ENCODE measurements around the gene ABHD12. TPM values are rescaled to one million over a fixed set of nuclear protein-coding genes. Genes with fewer than 3 reads are reported as not detected.
A peak's percentile ranks its signal among the peaks of the same experiment; 100 is the strongest.

Gene ABHD12
- total and polyA plus RNA-seq, 8 donors, result 44.4 to 73.0 (median 57.5) TPM

GRCh38 chr20:25291432-25292133 is 99.1 kb downstream of the ABHD12 start:
- intact Hi-C loops (cut with DNase I), result loop anchor here in 1 of 3 donors (10.0 kb wide), 1 partner anchor 113 kb away; the partner anchor contains the start of gene GINS1

GRCh38 chr20:25290646-25291431 is 99.8 kb downstream of the ABHD12 start:
- intact Hi-C loops (cut with DNase I), result loop anchor here in 1 of 3 donors (10.0 kb wide), 1 partner anchor 114 kb away; the partner anchor contains the start of gene GINS1
- Histone ChIP-seq H3K36me3 (peaks cover 0 to 32% (median 6%) of the 10 kb centered on the region in 3 donors), H3K4me1 (peaks cover 0 to 9% (median 4%) of the 10 kb centered on the region in 3 donors), H3K9me3 (no peaks in the 10 kb centered on the region), H3K4me3 (no peak overlapping the region), H3K27ac (no peak overlapping the region), H3K27me3 (no peaks in the 10 kb centered on the region)
- FAIRE-seq (no peak), ATAC-seq (no peak), DNase-seq (peak in 2 of 6 donors; percentile 21 to 72)
- no peak for TF ChIP-seq CTCF (IDR thresholded peaks at IDR 0.05)
- 90 to 91% methylated on average over 20 to 22 of the region's 22 CpGs for WGBS, 2 donors

More at GRCh38 chr20:25291432-25292133, 99.1 kb downstream of the ABHD12 start:
- DNase-seq (peak in 2 of 6 donors; percentile 20 to 71), FAIRE-seq (no peak), ATAC-seq (no peak)
- no peak overlapping the region for H3K4me3 ChIP-seq
- peaks cover 0 to 16% (median 8%) of the 10 kb centered on the region in 3 donors for H3K4me1 ChIP-seq
- H3K36me3 ChIP-seq, result peaks cover 0 to 31% (median 6%) of the 10 kb centered on the region in 3 donors
- no peaks in the 10 kb centered on the region for H3K27me3 ChIP-seq
- WGBS, 2 donors, result 83 to 88% methylated on average over 26 of the region's 26 CpGs
- H3K9me3 ChIP-seq, result no peaks in the 10 kb centered on the region
- no peak overlapping the region for H3K27ac ChIP-seq
- TF ChIP-seq CTCF (IDR thresholded peaks at IDR 0.05), result no peak

- peaks cover 0 to under 1% (median 0%) of the 10 kb centered on the region in 3 donors for H3K4me1 ChIP-seq
- DNase-seq, result peak in 2 of 6 donors; percentile 10 to 47
- no peaks in the 10 kb centered on the region for H3K27me3 ChIP-seq
- H3K36me3 ChIP-seq, result peaks cover 0 to 36% (median 6%) of the 10 kb centered on the region in 3 donors
- H3K27ac ChIP-seq, result no peak overlapping the region
- no peak for ATAC-seq
- no peak overlapping the region for H3K4me3 ChIP-seq
- FAIRE-seq, result no peak
- WGBS, 2 donors, result 91 to 94% methylated on average over 24 of the region's 24 CpGs
- TF ChIP-seq CTCF (IDR thresholded peaks at IDR 0.05), result no peak
- no peaks in the 10 kb centered on the region for H3K9me3 ChIP-seq
- intact Hi-C loops (cut with DNase I), result loop anchor here in 1 of 3 donors (10.0 kb wide), 1 partner anchor 115 kb away; the partner anchor contains the start of gene GINS1
These were observed 100.6 kb downstream of the ABHD12 start for GRCh38 chr20:25289886-25290597.

DNA sequence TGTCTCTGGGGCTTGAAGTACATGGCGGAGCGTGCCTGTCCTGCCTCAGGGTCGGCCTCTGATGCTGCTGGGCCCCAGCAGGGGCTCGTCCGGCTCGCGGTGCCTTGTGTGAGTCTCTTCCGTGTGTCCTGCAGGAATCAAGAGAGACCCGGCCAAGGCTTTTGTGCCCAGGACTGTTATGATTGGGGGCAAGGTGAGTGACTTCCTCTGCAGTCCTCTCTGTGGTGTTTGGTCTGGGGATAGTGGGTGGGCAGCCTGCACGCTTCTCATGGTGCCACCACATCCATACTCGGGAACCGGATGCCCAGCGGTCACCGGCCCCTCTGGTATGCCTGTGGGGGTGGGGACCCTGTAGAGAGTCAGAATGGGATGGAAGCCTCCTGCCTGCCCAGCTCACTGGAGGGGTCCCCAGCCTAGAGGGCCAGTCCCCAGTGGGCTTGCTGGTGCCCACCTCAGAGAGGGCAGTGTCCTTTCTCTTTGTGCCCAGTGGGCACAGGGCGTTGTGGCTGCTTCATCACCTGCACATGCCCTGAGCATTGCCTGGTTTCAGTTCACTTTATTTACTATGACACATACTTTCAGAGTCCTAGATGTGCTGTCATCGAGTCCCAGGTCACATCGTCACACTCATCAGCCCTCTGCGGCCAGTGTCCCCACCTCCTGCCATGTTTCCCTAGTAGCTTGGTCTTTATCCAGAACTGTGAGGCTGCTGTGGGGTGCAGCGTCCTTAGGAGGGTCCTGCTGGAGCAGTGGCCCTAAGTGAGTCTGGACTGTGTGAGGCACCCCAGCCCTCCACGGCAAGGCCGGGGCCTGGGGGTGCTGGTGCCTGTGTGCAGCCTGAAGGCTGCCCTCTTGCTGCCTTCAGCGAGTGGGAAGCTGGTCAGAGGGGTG is 102.1 kb downstream of the ABHD12 start:
- Histone ChIP-seq H3K4me1 (no peaks in the 10 kb centered on the region), H3K9me3 (no peaks in the 10 kb centered on the region), H3K4me3 (no peak overlapping the region), H3K36me3 (peaks cover 0 to 45% (median 6%) of the 10 kb centered on the region in 3 donors), H3K27me3 (no peaks in the 10 kb centered on the region), H3K27ac (no peak overlapping the region)
- FAIRE-seq (no peak), ATAC-seq (no peak), DNase-seq (peak in 3 of 6 donors; percentile 0 to 48 (median 44))
- intact Hi-C loops (cut with DNase I), result no loop called here
- 92 to 95% methylated on average over 22 of the region's 22 CpGs for WGBS, 2 donors
- TF ChIP-seq CTCF (IDR thresholded peaks at IDR 0.05), result no peak

All from pancreas (tissue), 10 donors.